OCI-M2 (cell line): ENCODE results near the gene CELA2B.
A peak's percentile ranks its signal among the peaks of the same experiment; 100 is the strongest.
"Not testable (repeated sequence)": the region's sequence is repeated elsewhere in the genome, so short reads cannot be mapped to it uniquely, and the experiment has no call there.

Experiments used
- DNase-seq: peaks from one replicate; lab custom pipeline; 2025; ENCODE audit not compliant: unreplicated experiment; lab: John Stamatoyannopoulos, UW

CELA2B gene

DNA sequence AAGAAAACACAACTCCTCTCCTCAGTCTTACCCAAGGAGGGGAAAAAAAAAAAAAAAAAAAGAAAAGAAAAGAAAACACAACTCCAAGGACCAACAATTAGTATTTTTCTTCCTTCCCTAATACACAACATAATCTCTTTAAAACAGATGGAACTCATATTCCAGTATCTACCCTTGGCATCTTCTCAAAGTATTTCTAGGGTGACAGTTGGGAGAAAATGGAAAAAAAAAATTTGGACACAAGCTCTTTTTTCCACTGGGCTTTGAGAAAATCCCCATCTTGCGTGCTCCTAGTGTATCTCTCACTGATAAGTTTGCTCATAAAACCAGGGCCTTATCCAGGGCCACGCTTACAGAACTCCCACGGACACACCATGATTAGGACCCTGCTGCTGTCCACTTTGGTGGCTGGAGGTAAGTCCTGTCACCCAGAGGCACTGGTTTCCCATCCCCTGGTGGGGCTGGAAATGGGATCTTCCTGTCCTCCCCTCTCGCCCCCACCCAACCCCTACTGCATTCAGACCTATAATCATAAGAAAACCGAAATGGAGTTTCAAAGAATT lies at the start of gene CELA2B:
TSS of gene CELA2B (plus strand) at position 353 of the 563 bp plus-strand sequence. CDS start at position 375, 22 bp downstream.
- no peak for DNase-seq

DNA sequence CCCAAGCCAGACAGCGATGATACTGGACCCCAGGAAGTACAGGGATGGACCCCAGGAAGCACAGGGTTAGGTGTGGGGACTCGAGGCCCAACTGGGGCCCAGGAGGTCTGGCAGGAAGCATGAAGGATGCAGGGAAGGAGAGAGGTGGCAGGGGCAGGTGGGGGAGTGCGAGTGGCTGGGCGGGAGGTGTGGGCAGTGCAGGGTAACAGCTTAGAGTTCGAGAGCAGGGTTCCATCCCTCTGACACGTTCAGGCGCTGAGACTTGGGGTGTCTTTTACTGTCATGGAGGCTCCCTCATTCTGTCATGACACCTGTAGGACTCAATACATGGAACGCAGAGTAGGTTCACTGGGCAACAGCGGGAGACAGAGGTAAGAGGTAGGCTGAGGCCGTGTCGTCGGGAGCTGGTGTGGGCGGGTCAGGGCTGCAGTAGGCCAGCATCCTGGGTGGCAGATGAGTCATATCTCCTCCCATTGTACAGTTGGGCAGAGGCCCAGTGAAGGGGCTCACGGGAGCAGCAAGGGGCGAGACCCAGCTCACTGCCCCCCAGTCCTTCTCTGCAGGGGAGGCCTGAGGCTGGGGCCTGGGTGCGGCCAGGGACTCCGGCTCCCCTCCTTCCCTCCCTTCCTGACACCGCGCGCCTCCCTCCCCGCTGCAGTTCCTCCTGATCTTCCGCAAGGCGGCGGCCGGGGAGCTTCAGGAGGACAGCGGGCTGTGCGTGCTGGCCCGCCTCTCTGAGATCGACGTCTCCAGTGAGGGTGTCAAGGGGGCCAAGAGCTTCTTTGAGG lies 49.2 kb upstream of the CELA2B start:
- no peak for DNase-seq

GRCh38 chr1:15427280-15427666 lies 48.6 kb upstream of the CELA2B start:
- DNase-seq: no peak

GRCh38 chr1:15428252-15428651 lies 47.7 kb upstream of the CELA2B start:
- DNase-seq: not testable (repeated sequence)

GRCh38 chr1:15428815-15429435 lies 47.0 kb upstream of the CELA2B start:
- no peak for DNase-seq

DNA sequence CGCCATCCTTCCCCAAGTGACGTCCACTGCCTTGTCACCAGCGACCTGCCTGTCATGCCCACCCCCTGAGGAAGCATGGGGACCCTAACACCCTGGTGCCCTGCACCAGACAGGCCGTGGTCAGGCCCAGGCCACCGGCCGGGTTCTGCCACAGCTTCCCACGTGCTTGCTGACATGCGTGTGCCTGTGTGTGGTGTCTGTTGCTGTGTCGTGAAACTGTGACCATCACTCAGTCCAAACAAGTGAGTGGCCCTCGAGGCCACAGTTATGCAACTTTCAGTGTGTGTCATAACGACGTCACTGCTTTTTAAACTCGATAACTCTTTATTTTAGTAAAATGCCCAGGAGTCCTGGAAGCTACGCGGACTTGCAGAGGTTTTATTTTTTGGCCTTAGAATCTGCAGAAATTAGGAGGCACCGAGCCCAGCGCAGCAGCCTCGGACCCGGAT lies 46.2 kb upstream of the CELA2B start:
- no peak for DNase-seq

- peak; percentile 31 for DNase-seq
Observed at GRCh38 chr1:15430787-15431570, 44.9 kb upstream of the CELA2B start.

- DNase-seq: no peak
Observed at GRCh38 chr1:15431571-15431948, 44.3 kb upstream of the CELA2B start.

DNA sequence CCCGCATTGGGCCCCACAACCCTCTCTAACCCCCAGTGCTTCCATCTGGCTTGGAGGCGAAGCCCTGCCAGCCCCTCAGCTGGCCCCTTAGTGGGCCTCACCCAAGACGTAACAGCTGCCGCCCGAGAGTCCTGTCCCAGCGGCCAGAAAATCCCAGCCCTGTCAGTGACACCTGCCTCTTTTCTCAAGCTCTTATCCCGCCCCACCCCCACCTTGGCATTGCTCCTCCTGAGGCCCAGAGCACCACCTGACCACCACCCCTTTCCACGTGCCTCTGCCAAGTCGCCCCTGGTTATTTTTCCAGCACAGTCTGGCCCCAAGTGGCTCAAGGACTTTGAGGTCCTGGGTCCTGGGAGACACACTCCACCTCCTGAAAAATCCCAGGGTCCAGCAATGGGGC lies 43.6 kb upstream of the CELA2B start:
- no peak for DNase-seq

- no peak for DNase-seq
Observed at GRCh38 chr1:15433471-15433870, 42.4 kb upstream of the CELA2B start.

- DNase-seq: not testable (repeated sequence)
Observed at GRCh38 chr1:15434739-15435138, 41.2 kb upstream of the CELA2B start.

DNA sequence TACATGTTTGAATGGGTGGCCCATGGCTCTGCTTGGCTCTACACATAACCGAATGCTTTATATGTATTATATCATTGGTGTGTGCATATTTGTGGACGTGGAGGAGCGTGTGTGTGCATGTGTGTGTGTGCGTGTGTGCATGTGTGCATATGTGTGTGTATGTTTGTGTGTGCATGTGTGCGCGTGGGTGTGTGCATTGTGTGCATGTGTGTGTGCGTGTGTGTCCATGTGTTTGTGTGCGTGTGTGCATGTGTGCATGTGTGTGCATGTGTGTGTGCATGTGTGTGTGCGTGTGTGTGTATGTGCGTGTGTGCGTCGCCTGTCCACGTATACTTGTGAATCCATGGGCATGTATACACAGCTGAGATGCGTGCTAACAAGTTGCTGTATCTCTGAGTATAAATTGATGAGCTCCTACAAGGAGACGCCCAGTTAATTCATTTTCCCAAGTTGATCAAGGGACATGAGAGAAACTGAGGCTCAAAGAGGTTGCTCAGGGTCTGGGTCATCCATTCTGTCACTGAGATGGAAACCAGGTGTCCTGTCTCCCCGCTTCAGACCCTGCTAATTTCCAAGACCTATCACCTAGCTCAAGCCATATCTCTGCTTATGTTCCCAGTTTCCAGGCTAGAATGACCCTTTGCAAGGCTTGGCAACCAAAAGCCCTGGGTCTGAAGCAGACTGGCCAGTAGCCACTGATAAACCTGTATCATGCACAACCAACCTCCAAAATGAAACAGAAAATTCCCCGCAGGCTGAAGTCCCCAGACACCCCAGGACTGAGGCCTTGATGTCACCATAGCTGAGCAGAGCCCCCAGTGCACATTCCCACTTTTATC lies 40.4 kb upstream of the CELA2B start:
- no peak for DNase-seq

DNA sequence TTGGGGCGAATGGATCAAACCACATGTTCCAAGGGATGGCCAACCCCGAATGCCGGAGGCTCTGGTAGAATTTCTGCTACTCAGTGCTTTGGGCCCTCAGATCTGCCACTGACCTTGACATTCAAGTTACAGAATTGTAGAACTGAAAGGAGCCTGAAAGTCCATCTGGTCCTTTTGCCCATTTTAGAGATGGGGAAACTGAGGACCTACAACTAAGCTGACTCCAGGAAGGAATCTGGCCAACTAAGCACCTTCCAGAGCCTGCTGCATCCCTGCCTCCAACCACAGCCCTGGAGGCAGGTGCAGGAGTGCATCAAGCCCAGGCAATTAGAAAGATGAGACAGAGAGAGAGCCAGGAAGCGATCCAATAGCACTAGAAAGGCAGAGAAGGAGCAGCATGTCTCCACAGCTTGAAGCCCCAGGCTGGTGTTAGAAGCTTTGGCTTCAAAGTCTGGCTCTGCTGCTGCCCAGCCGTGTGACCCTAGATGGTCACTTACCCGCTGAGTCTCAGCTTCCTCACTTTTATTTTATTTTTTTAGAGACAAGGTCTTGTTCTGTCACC lies 38.9 kb upstream of the CELA2B start:
- no peak for DNase-seq

DNA sequence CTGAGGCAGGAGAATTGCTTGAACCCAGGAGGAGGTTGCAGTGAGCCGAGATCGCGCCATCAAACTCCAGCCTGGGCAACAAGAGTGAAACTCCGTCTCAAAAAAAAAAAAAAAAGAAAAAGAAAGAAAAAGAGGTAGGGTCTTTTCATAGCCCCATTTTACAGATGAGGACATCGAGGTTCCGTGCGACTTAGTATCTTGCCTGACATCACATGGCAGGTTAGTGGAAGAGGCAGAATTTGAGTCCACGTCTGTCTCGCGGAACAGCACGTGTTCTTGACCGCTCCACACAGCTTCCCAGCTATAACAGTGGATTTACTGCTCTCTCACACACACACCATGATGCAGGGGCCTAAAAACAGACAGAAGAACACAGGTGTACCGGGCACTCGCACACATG lies 36.6 kb upstream of the CELA2B start:
- no peak for DNase-seq

DNA sequence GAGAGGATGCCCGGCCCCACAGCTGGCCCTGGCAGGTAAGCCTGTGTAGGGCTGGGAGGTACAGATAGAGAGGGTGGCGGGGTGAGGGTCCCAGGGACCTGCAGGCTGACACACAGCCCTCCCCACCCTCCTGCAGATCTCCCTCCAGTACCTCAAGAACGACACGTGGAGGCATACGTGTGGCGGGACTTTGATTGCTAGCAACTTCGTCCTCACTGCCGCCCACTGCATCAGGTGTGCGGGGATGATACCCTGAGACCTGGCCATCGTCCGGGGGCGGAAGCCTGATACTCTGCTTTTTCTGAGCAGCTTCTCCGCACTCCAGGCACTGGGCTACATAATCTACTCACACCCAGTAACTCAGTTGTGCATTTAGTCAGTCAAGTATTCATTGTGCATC lies 35.5 kb upstream of the CELA2B start:
- DNase-seq: no peak

GRCh38 chr1:15441247-15441646 lies 34.7 kb upstream of the CELA2B start:
- DNase-seq: no peak

- no peak for DNase-seq
Observed at GRCh38 chr1:15442119-15442518, 33.8 kb upstream of the CELA2B start.

GRCh38 chr1:15442759-15443158 lies 33.1 kb upstream of the CELA2B start:
- DNase-seq: no peak

- no peak for DNase-seq
Observed at GRCh38 chr1:15443281-15443680, 32.6 kb upstream of the CELA2B start.
